NT2/D1 (cell line): ENCODE measurements around the gene SMOC2.

Source experiments
- SUZ12 ChIP-seq: IDR thresholded peaks from 2 replicates; pipeline ENCODE4 v1.6.1; 2011; ENCODE audit not compliant: insufficient read length, insufficient read depth; ENCODE audit errors: extremely low read depth
- YY1 ChIP-seq: IDR thresholded peaks from 2 replicates; pipeline ENCODE4 v1.6.1; 2011; ENCODE audit not compliant: insufficient read length, insufficient read depth
- ZNF274 ChIP-seq: IDR thresholded peaks from 2 replicates; pipeline ENCODE4 v1.6.1; 2011; ENCODE audit warnings: mild to moderate bottlenecking, low read depth, low read length

DNA sequence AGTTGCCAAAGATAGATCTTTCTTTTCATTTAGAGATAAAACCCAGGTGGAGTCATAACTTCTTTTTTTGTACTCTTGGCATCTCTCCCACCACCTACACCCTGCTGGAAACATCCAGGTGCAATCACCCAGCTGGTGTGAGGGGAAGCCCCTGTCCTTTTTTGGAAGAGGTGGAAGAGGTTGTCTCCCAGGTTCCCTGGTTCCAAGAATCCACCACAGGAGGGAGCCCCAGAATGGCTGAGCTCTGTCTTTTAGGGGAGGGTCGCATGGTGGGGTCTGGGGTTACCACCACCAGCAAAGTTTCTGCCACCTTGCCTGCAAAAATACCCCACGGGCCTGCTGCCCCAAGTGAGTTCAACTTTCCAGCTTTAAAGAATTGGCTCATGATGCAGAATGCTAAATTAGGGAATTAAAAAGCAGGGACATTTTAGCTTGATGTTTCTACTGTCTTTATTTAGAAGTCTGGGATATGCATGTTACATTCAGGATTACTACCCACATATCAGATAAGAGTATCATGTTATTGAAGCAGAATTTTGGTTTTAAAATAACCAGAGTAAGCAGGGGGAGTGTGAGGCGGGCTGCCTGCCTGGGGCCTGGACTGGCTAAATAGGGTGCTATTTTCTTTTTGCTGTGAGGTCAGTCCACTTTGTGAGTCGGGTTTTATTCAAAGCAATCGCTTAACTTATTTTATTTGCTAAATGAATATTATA is 11.0 kb downstream of the SMOC2 start:
- TF ChIP-seq ZNF274 (no peak), YY1 (no peak), SUZ12 (no peak)
